NCI-H345 treated with DMSO at 0.1 percent for 48 hours (cell line): Measurements from ENCODE around the gene KRTAP10-7.
A peak's percentile ranks its signal among the peaks of the same experiment; 100 is the strongest.
"Not testable (repeated sequence)": the region's sequence is repeated elsewhere in the genome, so short reads cannot be mapped to it uniquely, and the experiment has no call there.

Experiments used
- DNase-seq: peaks from one replicate; lab custom pipeline; 2025; ENCODE audit not compliant: unreplicated experiment; lab: John Stamatoyannopoulos, UW

The KRTAP10-7 gene, protein sequence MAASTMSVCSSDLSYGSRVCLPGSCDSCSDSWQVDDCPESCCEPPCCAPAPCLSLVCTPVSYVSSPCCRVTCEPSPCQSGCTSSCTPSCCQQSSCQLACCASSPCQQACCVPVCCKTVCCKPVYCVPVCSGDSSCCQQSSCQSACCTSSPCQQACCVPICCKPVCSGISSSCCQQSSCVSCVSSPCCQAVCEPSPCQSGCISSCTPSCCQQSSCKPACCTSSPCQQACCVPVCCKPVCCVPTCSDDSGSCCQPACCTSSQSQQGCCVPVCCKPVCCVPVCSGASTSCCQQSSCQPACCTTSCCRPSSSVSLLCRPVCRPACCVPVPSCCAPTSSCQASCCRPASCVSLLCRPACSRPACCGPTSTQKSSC

GRCh38 chr21:44600118-44600978 is at the start of gene KRTAP10-7:
Gene KRTAP10-7 (plus strand): TSS chr21:44600597. CDS start chr21:44600622, 25 bp downstream.
- not testable (repeated sequence) for DNase-seq

- no peak for DNase-seq
Observed at GRCh38 chr21:44550807-44551206, 49.6 kb upstream of the KRTAP10-7 start.

GRCh38 chr21:44551340-44551961 is 48.9 kb upstream of the KRTAP10-7 start, which contains the start of gene KRTAP10-2:
Gene KRTAP10-2 (minus strand): TSS chr21:44551505. CDS start chr21:44551458, 47 bp downstream.
- peak; percentile 30 for DNase-seq

DNA sequence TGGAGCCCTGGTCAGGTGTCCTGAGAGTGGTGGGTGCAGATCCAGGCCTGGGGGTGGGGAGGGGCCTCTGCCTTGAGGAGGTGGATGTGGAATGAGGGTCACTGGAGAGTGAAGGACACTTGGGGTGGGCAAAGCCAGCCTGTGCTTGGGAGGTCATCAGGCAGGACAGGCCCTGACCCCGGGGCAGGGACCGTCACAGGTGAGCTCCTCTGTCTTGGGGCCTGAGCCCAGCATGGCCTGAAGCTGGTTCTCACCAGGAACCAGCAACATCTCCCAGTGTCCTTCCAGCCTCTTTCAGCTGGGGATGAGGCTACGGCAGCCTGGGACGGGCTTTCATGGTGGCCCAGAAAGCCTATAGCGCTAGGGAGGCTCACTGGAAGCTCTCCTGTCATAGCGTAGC is 48.3 kb upstream of the KRTAP10-7 start:
- DNase-seq, result no peak

GRCh38 chr21:44552681-44553080 is 47.7 kb upstream of the KRTAP10-7 start:
- DNase-seq, result no peak

DNA sequence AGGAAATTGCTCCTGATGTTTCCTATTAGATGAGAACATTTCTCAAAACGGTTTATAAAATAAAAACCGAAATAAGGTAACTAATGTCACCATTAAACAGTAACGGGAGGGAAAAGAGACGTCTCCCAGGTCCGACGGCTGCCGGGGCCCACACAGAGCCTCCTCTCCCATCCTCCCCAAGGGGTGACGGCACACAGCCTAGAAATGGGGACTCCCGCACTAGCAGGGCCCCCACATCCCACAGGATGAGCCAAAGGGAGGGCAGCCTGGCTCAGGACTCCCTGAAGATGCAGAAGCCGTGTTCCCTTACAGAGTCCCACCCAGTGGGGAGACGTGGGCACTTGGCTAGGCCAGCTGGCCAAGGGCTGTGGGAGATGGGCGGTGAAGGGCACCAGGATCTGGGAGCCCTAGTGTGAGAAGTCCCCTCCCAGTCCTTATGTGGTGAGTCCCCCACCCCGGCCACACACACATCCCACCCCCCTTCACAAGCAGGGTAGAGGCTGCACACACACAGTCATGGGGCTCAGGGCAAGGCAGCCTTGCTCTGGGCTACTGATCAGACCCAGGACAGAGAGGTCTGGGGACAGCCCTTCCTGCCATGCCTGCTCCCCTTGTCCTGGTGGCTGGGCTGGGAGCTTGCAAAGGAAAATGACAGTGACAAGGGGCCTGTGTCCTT is 45.1 kb upstream of the KRTAP10-7 start:
- no peak for DNase-seq

GRCh38 chr21:44556879-44557278 is 43.5 kb upstream of the KRTAP10-7 start:
- DNase-seq, result peak; percentile 77

DNA sequence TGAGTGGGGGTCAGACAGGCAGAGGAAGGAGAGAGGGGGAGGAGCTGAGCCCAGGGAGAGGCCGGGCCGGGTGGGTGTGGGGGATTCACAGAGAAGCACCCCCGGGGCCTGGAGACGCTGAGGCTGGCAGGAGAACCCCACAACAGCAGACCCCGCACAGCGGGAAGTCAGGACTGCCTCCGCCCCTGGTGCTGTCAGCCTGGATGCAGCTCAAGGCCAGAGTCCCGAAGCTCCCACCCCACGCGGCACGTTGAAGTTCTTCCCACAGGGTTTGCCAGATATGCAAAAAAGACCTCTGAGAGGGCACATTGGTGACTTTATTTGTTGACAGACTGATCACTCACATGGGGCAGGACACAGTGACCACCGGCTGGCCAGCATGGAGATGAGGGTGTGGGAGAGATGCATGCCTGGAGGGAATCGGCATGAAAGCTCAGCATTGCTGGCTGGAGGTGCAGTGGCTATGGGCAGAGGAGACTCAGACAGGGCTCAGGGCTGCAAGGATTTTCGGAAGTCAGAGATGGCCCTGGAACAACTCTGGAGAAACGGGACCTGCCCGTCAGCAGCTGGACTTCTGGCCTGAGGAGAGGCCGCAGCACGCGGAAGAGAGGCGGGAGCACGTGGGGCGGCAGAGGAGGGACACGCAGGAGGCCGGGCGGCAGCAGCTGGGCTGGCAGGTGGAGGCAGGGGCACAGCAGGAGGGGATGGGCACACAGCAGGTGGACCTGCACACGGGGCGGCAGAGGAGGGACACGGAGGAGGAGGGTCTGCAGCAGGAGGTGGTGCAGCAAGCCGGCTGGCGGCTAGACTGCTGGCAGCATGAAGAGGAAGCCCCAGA is 42.7 kb upstream of the KRTAP10-7 start:
- DNase-seq, result no peak

- DNase-seq, result not testable (repeated sequence)
Observed at GRCh38 chr21:44558329-44558675, 42.1 kb upstream of the KRTAP10-7 start.

- no peak for DNase-seq
Observed at GRCh38 chr21:44558695-44559094, 41.7 kb upstream of the KRTAP10-7 start, which contains the start of gene KRTAP10-3. Gene KRTAP10-3 (minus strand): TSS chr21:44558795. CDS start chr21:44558715, 80 bp downstream.

DNA sequence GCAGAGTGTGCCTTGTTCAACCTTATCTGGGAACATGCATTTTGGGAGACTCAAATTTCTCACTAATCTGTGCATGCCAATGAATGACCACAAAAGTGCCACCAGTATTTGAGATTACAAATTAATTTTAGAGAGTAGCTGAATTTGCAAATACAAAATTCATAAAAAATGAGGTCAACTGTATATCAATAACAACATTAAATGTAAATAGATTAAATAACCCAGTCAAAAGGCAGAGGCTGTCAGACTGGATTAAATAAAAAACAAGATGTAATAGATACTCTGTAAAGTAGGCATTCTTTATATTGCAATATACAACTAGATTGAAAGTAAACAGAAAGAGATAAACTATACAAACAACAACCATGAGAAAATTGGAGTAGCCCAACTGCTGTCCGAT is 36.3 kb upstream of the KRTAP10-7 start:
- no peak for DNase-seq

DNA sequence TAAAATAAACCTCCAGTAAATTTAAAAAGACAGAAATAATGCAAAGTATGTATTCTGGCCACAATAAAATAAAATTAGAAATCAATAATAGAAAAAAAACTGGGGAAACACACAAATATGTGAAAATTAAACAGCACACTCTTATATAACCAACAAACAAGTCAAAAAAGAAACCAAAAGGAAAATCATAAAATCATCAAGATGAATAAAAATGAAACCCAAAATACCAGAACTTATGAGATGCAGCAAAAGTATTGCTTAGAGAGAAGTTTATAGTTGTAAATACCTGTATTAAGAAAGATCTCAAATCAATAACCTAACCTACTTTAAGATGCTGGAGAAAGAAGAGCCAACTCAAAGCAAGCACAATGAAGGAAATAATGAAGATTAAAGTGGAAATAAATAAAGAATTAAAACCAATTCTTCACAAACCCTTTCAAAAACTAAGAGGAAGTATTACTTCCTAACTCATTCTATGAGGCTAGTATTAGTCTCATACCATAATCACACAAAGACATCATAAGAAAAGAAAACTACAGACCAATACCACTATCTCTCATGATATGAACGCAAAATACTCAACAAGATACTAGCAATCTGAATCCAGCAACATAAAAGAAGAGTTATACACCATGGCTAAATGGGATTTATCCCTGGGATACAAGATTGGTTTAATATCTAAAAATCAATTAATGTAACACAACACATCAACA is 35.4 kb upstream of the KRTAP10-7 start:
- DNase-seq, result no peak

DNA sequence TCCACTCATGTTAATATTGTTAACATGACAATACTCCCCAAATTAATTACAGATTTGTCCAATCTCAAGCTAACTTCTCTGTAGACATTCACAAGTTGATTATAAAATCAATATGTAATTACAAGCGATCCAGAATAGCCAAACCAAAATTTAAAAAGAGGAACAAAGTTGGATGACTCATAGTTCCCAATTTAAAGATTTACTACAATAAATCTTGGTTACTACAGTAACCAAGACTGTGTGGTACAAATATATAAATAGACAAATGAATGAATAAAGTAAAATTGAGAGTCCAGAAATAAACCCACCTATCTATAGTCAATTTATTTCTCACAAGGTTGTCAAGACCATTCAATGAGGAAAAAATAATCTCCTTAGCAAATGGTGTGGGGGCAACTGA is 34.0 kb upstream of the KRTAP10-7 start:
- DNase-seq, result no peak

DNA sequence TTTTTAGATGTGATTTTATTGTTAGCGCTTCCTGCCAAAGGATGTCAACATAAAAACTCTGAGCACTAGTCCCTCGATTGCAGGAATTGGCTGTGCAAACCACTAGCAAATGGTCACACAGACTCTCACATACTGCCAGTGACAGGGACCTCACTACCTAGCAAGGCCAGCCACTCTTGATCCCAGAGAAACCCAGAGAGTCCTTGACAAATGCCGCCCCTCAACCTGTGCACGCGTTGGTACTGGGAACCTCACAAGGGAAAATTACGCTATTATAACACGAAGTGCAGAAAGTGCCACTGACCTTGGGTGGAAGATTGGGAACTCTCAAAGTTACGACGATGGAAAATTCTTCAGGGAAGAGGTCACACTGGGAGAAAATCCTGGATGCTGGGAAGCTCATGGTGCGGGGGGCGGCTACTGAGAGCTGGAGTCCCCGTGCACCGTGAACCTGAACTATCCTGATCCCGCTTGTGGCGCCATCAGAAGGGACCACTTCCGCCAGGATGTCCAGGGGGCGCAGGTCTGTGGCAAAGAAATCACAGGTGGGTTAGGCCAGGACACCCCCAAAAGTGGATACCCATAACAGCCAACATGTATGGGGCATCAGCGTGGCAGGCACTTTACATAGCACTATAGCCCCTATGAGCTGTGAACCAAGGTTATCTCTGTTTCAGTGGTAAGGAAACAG is 32.8 kb upstream of the KRTAP10-7 start:
- DNase-seq, result no peak

DNA sequence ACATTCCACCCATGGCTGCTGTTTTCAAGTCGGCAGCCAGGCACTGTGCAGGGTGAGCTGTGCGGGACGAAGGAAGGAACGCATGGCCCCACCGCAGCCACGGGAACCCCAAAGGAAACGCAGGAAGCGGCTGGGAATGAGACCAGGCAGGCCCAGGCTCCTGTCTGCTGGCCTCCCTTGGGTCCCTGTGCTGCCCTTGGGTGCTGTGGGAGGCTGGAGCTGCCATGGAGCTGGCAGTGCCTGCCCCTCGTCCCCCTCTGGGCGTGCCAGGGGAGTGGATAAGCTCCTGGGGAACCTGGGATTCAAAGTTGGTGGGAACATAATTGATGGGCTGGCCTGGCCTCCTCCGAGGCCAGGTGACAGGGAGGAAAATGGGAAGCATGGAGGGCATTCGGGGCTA is 32.1 kb upstream of the KRTAP10-7 start:
- no peak for DNase-seq

- DNase-seq, result no peak
Observed at GRCh38 chr21:44568667-44569556, 31.5 kb upstream of the KRTAP10-7 start.

DNA sequence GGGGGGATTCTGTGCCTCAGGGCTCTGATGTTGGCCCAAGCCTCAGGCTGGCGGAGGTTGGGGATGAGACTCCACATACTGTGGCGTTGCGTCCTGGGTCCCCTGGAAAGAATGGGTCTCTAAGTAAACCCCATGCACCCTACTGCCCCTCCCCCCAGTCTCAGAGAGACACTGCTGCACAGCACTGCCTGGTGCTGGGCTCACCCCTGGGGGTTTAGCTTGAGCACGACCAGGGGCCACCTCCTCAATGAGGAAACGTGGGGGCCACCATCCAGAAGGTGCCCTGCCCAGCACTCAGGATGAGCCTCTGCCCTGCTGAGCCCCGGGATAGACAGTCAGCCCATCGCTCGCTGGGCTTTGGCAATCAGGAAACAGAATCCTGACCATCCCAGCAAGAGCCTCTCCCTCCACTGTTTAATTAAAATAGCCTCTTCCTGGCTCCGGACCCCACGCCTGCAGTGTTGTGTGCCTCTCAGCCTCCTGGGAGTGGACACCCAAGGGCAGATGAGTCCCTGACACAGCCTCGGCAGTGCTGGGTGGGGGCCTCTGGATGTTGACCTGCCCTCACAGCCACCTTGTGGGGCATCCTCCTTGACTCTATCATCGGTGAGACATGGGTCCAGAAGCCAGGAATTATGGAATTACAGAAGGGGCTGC is 30.4 kb upstream of the KRTAP10-7 start:
- DNase-seq, result no peak
